Inferior parietal cortex (tissue), 1 donor: ENCODE measurements around the gene CYP4F8.
"Not testable (repeated sequence)": the region's sequence is repeated elsewhere in the genome, so short reads cannot be mapped to it uniquely, and the experiment has no call there.

ENCODE experiments used
- DNase-seq: peaks from one replicate; pipeline ENCODE4 v3.0.0-alpha.2; 2016; ENCODE audit errors: extremely low spot score

CYP4F8 gene, protein sequence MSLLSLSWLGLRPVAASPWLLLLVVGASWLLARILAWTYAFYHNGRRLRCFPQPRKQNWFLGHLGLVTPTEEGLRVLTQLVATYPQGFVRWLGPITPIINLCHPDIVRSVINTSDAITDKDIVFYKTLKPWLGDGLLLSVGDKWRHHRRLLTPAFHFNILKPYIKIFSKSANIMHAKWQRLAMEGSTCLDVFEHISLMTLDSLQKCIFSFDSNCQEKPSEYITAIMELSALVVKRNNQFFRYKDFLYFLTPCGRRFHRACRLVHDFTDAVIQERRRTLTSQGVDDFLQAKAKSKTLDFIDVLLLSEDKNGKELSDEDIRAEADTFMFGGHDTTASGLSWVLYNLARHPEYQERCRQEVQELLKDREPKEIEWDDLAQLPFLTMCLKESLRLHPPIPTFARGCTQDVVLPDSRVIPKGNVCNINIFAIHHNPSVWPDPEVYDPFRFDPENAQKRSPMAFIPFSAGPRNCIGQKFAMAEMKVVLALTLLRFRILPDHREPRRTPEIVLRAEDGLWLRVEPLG

DNA sequence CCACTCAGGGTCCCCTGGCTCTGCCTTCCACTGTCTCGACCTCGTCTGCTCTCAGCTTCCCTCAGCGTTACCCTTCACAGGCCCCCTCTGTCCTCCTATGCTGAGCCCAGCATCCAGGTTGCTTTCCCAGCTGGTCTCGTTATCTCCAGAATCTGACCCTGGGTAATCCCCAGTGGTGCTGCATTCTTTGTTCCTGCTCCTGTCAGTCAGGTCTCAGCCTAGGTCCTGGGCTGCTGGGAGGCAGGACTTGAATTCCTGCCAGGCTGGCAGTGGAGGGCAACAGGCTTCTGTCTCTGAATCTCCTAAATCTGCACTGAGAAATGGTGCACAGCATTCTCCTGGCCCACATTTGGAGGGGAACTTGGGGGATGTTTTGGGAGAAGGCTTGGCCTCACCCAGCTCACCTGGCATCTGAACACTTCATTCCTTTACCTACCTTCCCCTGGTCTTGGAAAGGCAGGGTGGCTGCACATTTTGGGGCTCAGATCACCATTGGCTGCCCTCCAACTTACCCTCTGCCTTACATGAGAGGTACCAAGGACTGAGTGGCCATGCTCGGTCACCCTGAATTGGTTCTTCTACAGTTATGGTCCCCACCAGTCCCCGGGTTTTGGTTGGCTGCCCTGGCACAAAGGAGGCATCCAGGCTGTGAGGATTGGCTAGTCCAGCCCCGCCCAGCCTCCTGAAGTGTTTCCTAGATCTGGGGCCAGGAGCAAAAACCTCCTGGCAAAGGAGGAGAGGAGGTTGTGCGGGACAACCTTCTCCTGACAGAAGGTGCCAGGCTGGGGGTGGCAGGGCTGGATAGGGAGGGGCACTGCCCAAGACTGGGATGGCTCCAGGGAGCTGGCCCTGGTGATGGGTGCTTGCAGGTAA lies at the start of gene CYP4F8:
TSS of gene CYP4F8 (plus strand) at position 712 of the 873 bp plus-strand sequence. CDS start 399 bp downstream, outside the sequence.
- no peak for DNase-seq

GRCh38 chr19:15570420-15570819 lies 44.6 kb upstream of the CYP4F8 start:
- DNase-seq = no peak

GRCh38 chr19:15575406-15575805 lies 39.6 kb upstream of the CYP4F8 start:
- no peak for DNase-seq

DNA sequence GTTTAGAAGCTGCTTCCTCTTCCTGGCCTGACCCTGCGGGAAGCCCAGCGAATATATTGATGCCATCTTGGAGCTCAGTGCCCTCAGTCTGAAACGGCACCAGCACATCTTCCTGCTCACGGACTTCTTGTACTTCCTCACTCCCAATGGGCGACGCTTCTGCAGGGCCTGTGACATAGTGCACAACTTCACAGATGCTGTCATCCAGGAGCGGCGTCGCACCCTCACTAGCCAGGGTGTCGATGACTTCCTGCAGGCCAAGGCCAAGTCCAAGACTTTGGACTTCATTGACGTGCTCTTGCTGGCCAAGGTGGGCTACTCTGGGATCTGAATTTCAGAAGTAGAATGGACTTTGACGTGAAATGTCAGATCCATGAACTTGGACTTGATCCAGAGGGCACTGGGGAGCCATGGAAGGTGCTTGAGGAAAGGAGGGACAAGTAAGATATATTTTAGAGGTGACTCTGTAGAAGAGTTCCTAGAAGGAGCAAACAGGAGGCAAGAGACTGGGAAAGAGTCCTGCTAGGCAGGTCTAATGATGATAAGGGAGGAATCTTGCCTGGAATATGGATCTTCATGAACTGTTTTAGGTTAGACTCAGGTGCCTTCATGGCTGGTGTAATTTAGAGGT lies 38.4 kb upstream of the CYP4F8 start:
- DNase-seq = no peak

- no peak for DNase-seq
Measured at GRCh38 chr19:15577184-15577771, 37.7 kb upstream of the CYP4F8 start.

GRCh38 chr19:15583346-15583745 lies 31.7 kb upstream of the CYP4F8 start:
- no peak for DNase-seq

- DNase-seq = no peak
Measured at GRCh38 chr19:15584095-15584494, 30.9 kb upstream of the CYP4F8 start.

DNA sequence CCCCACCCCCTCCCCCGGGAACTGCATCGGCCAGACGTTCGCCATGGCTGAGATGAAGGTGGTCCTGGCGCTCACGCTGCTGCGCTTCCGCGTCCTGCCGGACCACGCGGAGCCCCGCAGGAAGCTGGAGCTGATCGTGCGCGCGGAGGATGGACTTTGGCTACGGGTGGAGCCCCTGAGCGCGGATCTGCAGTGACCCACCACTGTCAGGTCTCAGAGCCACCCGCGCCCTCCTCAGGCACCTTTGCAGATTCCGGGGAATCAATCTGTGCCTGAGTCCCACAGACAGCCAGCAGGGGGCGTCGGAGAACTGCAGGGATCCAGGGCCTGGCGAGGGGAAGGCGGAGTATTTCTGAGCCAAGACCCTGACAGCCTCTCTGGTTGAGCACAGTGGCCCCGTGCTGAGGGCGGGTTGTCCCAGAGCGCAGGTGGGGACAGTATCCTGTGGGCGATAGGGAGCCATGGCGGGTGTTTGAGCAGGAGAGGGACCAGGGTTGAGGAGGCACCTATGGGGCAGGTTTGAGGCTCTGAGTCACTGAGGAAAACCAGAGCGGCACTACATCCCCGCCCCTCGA lies 30.4 kb upstream of the CYP4F8 start:
- DNase-seq = peak; percentile 69

DNA sequence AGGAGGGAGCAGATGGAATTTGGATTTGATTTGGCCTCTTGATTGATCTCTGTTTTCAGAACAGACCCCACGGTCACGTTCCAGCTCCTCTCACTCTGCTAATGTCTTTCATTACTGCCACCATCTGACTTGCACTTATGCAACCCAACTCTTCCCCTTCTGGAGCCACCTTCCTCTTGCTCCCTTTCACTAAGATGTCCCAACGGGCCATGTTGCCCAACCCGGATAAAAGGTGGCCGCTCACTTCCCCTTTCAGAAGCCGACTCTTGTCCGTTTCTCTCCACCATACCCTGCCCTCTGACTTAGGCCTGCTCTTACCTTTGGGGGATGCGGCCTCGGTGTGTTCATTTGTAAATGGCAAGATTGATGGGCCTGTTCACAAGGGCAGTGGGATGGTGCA lies 27.4 kb upstream of the CYP4F8 start:
- no peak for DNase-seq

- no peak for DNase-seq
Measured at GRCh38 chr19:15588265-15588664, 26.8 kb upstream of the CYP4F8 start.

GRCh38 chr19:15589760-15590451 lies 25.1 kb upstream of the CYP4F8 start:
- DNase-seq = no peak

GRCh38 chr19:15591796-15592195 lies 23.2 kb upstream of the CYP4F8 start:
- no peak for DNase-seq

GRCh38 chr19:15592506-15592905 lies 22.5 kb upstream of the CYP4F8 start:
- not testable (repeated sequence) for DNase-seq

- not testable (repeated sequence) for DNase-seq
Measured at GRCh38 chr19:15593766-15594165, 21.3 kb upstream of the CYP4F8 start.

DNA sequence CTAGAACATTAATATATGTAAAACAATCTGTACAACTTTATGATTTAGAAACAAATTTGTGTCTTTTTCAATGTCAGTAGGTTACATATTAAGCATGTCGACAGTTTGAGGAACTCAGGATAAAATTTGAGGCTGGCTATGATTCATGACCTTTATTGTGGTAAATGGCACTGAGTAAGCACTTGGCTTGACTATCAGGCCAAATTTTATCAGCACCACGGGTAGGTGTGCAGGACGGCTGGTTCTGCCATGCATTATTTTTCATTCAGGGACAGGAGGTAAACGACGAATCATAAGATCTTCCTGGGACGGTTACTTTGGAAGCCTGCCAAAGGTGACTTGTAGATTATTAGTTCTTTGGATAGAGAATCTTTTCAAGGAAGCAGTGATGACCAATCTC lies 19.9 kb upstream of the CYP4F8 start:
- DNase-seq = no peak

- not testable (repeated sequence) for DNase-seq
Measured at GRCh38 chr19:15607978-15608925, 6.8 kb upstream of the CYP4F8 start.

- no peak for DNase-seq
Measured at GRCh38 chr19:15609261-15609660, 5.8 kb upstream of the CYP4F8 start.

DNA sequence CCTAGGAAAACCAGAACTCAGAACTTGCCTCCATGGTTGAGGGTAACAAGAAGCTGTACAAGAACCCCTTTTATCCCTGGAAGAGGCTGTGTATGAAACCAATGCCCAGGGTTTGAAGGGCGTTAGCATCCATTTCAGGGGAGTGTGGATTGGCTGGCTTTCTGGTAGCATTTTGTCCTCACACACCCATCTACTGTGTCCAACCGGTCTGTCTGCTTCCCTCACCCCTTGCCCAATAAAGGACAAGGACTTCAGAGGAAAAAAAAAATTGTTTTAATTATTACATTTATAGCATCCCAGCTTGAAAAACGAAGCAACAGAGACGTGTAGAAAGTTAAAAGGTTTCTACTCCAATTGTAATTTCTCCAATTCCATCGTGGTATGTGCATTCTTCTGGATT lies 2.7 kb upstream of the CYP4F8 start:
- no peak for DNase-seq

GRCh38 chr19:15613338-15613737 lies 1.7 kb upstream of the CYP4F8 start:
- no peak for DNase-seq

- DNase-seq = no peak
Measured at GRCh38 chr19:15615526-15615925, 508 bp downstream of the CYP4F8 start.
